CD4-positive, alpha-beta T cell treated with Interleukin-12 subunit alpha and Interleukin-12 subunit beta, for 1 hour (primary cell): ENCODE data around the gene TBC1D14.
A peak's percentile ranks its signal among the peaks of the same experiment; 100 is the strongest.

Experiments used
- DNase-seq: peaks from one replicate; pipeline ENCODE4 v3.0.0-alpha.2; 2020

Gene TBC1D14

DNA sequence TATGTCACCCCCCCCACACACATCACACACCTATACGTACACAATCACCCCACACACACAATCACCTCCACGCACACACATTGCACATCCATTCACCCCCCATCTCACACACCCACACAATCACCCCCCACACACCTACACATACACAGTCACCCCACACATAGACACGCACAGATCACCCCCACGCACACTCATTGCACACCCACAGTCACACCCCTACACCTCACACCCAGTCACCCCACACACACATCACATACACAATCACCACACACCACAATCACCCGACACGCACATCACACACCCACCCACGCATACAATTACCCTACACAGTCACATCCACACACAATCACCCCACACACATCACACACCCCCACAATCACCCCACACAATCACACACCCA is 117.7 kb downstream of the TBC1D14 start:
- DNase-seq: no peak

GRCh38 chr4:7027913-7028312 is 118.3 kb downstream of the TBC1D14 start:
- DNase-seq: no peak

DNA sequence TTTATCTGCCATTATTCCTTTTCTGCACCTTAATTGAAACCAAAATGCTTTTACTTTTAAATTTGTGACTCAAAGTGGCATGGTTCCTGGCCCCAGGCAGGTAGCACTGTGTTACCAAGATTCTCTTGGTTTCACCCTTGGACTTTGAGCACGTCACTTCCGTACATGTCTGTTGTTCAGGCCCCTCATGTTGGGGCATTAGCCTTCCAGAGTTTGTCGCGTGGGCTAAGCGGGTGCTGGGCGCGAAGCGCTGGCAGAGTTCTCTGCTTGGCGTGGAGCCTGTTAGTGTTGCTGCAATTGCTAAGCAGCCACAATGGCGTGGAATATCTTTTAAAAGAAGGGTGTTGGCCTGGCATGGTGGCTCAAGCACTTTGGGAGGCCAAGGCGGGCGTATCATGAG is 119.6 kb downstream of the TBC1D14 start:
- no peak for DNase-seq

DNA sequence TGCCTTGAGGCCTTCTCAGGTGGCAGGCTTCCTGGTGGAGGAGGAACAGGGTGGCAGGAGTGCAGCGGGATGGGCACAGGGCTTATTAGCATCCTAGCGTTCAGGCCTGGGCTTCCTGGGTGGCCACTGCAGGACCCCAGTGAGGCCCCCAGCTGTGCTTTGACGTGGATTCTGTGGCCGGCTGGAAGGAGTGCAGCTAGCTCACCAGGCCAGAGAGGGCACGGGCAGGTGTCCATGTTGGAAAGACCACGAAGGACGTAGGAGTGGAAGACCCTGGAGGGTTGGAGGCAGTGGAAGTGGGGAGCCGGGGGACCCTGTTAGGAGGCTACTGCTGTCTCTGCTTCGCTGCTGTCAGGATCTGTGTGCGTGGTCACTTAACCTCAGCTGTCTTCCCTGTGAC is 120.3 kb downstream of the TBC1D14 start:
- no peak for DNase-seq

- DNase-seq: no peak
Measured at GRCh38 chr4:7030856-7031255, 121.2 kb downstream of the TBC1D14 start.

GRCh38 chr4:7031558-7032449 is 122.2 kb downstream of the TBC1D14 start:
- no peak for DNase-seq

DNA sequence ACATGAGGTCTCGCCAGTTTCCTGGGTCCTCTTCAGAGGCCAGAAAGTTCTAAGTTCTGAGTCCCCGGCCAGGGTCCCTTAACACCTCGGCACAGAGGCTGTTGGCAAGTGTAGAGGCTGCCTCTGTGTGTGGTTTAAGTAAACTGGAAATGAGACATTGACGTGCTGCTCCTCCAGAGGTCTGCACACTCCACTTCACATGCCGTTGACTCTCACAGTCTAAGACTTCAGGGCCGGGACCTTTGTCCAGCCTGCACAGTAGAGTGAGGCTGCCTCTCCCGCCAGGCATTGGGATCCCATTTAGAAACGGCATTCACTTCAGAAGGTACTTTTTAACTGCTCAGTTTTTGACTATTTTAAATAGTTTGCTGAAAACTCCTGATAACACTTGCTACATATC is 123.0 kb downstream of the TBC1D14 start:
- DNase-seq: no peak

GRCh38 chr4:7034262-7035081 is 124.8 kb downstream of the TBC1D14 start:
- DNase-seq: no peak

DNA sequence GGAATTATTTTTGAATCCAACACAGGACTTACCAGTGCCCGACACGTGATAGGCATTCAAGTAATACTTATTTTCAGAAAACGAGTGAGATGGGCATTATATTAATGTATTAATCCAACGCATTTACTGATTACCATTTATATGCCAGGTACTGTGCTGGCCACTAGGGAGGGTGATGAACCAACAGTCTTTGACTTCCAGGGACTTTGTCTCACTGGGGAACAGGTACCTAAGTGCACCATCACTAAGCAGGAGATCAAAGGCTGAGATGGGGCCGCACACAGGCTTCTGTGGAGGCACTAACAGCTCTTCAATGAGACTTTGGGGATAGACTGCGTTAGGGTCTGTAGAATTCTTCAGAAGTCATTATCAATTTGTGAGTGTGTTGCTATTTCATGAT is 127.8 kb downstream of the TBC1D14 start:
- DNase-seq: peak; percentile 18

- DNase-seq: no peak
Measured at GRCh38 chr4:7040765-7041164, 131.1 kb downstream of the TBC1D14 start.

DNA sequence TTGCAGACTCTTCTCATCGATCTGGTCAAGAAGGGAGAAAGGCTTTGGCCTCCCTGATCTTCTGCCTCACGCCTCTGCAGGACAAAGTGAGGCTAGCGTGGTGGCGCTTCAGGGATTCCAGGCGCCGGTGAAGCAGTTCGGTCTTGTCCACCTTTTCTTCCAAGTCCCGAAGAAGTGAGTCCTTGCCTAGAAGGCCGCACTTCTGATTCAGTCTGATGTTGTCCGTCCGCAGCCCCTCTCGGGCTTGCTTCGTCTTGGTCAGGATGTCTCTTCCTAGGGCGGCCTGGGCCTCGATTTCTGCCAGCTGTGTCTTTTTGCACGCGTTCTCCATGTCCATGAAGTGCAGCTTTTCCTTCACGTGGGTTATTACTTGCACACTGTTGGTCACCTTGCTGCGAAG is 131.6 kb downstream of the TBC1D14 start:
- DNase-seq: no peak

DNA sequence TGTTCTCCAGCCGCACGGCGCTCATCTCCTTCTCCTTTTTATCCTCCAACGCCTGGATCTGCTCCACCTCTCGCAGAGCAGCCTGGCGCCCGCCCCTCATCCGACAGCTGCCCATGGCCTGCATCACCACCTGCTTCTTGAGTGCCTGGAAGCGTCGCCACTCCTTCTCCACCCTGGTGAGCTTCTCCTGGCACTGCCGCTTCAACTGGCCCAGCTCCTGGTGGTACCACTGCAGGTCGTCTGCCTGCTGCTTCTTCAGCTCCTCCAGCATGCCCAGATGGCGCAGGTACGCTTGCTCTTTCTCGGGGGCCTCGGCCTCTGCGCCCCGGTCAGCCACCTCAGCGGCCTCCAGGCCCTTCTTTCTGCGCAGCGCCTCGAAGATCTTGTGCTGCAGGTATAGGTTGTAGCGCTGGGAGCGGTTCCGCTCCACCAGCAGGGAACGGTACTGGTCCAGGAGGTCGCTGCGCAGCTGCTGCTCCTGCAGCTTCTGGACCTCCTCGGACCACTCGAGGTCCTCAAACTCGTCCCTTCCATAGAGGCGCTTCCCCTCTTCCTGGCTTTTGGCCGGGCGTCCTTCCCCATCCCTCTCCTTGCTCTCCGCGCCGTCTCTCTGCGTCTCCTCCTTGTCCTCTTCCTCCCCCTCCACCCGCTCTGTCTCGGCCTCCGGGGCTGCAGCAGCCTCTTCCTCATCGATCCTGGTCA is 132.3 kb downstream of the TBC1D14 start:
- no peak for DNase-seq

- DNase-seq: peak; percentile 96
Measured at GRCh38 chr4:7042503-7043283, 133.1 kb downstream of the TBC1D14 start.

DNA sequence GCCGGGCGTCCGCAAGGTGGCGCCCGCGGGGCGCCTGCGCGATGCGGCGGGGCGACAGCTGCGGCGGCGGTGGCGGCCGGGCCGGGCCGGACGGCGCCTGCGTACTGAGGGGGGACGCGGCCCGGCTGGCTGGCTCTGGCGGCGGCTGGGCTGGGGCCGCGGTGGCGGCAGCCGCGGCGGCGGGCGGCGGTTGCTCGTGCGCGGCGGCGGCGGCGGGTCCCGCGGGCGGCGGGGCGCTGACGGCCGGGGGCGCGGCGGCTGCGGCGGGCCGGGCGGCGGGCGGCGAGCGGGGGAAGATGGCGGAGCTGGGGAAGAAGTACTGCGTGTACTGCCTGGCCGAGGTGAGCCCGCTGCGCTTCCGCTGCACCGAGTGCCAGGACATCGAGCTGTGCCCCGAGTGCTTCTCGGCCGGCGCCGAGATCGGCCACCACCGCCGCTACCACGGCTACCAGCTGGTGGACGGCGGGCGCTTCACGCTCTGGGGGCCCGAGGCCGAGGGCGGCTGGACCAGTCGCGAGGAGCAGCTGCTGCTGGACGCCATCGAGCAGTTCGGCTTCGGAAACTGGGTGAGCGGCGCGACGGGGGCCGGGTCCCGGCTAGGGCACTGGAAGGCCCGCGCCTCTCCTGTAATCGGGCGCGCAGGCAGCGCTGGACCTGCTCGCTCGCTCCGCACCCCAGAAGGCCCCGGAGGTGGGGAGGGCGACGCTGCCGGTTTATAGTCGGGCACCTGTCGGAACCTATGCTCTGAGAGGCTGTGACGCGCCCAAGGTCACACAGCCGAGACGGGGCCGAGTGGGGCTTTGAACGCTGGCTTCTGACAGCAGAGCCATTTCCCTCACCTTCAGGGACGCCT is 133.9 kb downstream of the TBC1D14 start, which contains the start of gene TADA2B:
TSS of gene TADA2B (plus strand) at position 89 of the 853 bp plus-strand sequence. CDS start at position 297, 208 bp downstream.
- peak; percentile 52 for DNase-seq

- no peak for DNase-seq
Measured at GRCh38 chr4:7044137-7044930, 134.7 kb downstream of the TBC1D14 start.

GRCh38 chr4:7045553-7045952 is 135.9 kb downstream of the TBC1D14 start:
- DNase-seq: no peak

GRCh38 chr4:7045961-7046921 is 136.6 kb downstream of the TBC1D14 start:
- DNase-seq: no peak

DNA sequence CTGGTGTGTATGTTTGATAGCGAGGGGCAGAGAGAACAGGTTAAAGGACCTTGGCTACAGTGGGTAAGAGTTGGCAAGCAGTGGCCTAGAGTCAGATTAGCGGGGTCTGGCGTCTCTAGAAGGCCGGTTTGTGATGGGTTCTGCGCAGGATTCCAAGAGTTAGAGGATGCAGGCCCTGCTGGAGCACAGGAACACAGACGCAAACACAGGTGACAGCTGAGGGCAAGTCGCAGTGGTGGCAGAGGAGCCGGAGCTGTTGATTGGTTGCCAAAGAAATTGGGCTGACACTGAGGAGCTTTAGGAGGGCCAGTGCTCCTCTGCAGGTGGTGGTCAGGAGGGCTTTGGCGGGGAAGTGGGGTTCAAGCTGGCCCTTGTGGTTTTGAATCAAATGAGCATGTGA is 137.3 kb downstream of the TBC1D14 start:
- no peak for DNase-seq

DNA sequence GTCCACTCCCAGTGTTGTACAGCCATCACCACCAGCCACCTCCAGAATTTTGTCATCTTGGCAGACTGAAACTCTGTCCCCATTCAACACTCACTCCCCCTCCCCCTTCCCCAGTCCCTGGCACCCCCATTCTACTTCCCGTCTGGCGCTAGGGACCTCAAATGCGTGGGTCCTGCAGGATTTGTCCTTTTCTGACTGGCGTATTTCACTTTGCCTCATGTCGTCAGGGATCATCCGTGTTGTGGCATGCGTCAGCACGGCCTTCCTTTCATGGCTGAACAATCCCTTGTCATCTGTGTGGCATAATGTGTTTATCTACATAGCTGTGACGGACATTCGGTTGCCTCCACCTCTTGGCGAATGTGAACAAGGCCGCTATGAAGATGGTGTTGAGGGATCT is 139.0 kb downstream of the TBC1D14 start:
- DNase-seq: no peak
